IPS DF 6.9 (cell line): ENCODE measurements around the gene PDIA6.

ENCODE experiments used
- DNase-seq: peaks from one replicate; pipeline ENCODE4 v3.0.0-alpha.2; 2013; ENCODE audit warnings: low read depth, low spot score
- H3K27ac ChIP-seq: one replicate; pipeline ENCODE4 v1.5.1; 2013; ENCODE audit warnings: low read length, control low read depth
- H3K27me3 ChIP-seq: 2 replicates; pipeline ENCODE4 v1.6.1; 2013; ENCODE audit warnings: mild to moderate bottlenecking, low read length; ENCODE audit not compliant: control insufficient read depth, insufficient read depth
- H3K36me3 ChIP-seq: 2 replicates; pipeline ENCODE4 v1.6.1; 2013; ENCODE audit warnings: low read length; ENCODE audit not compliant: control insufficient read depth, insufficient read depth
- H3K4me1 ChIP-seq: 2 replicates; pipeline ENCODE4 v1.6.1; 2013; ENCODE audit warnings: low read length; ENCODE audit not compliant: control insufficient read depth, insufficient read depth
- H3K4me3 ChIP-seq: 2 replicates; pipeline ENCODE4 v1.5.1; 2013; ENCODE audit warnings: mild to moderate bottlenecking, low read length
- H3K9me3 ChIP-seq: 2 replicates; pipeline ENCODE4 v1.6.1; 2013; ENCODE audit warnings: low read length, inconsistent platforms; ENCODE audit not compliant: control insufficient read depth, insufficient read depth
- WGBS: extraction: QIAGEN DNeasy Blood & Tissue Kit; methylation state at CpG from one replicate; pipeline ENCODE4 v1.1.7; 2013; ENCODE audit warnings: mixed read lengths, missing lambda C conversion rate; ENCODE audit not compliant: insufficient read length, insufficient coverage; 5-methylcytosine and 5-hydroxymethylcytosine counted together

Gene PDIA6

GRCh38 chr2:10753156-10753555, 59.4 kb downstream of the PDIA6 start:
- no CpG with 5 or more reads among the region's 7 CpGs for WGBS
- Histone ChIP-seq H3K27me3 (no peaks in the 10 kb centered on the region), H3K36me3 (no peaks in the 10 kb centered on the region), H3K27ac (no peak overlapping the region), H3K4me3 (no peak overlapping the region), H3K4me1 (no peaks in the 10 kb centered on the region; the same call in 1 of the 2 replicates), H3K9me3 (no peaks in the 10 kb centered on the region)
- DNase-seq = no peak

GRCh38 chr2:10752236-10752635, 60.3 kb downstream of the PDIA6 start:
- no peaks in the 10 kb centered on the region for H3K9me3 ChIP-seq
- no peak overlapping the region for H3K27ac ChIP-seq
- H3K27me3 ChIP-seq = no peaks in the 10 kb centered on the region
- no peaks in the 10 kb centered on the region for H3K36me3 ChIP-seq
- no peaks in the 10 kb centered on the region; the same call in 1 of the 2 replicates for H3K4me1 ChIP-seq
- no peak for DNase-seq
- whole genome bisulfite sequencing = no CpG with 5 or more reads among the region's 5 CpGs
- no peak overlapping the region for H3K4me3 ChIP-seq

GRCh38 chr2:10750610-10751009, 62.0 kb downstream of the PDIA6 start:
- DNase-seq = no peak
- no peaks in the 10 kb centered on the region for H3K27me3 ChIP-seq
- WGBS = no CpG with 5 or more reads among the region's 6 CpGs

GRCh38 chr2:10742666-10743065, 69.9 kb downstream of the PDIA6 start:
- no CpG with 5 or more reads among the region's 11 CpGs for WGBS
- Histone ChIP-seq H3K27ac (no peak overlapping the region), H3K36me3 (no peaks in the 10 kb centered on the region), H3K4me3 (no peak overlapping the region), H3K9me3 (no peaks in the 10 kb centered on the region), H3K4me1 (no peaks in the 10 kb centered on the region), H3K27me3 (no peaks in the 10 kb centered on the region)
- no peak for DNase-seq

More at GRCh38 chr2:10750610-10751009, 62.0 kb downstream of the PDIA6 start:
- H3K27ac ChIP-seq = no peak overlapping the region
- H3K9me3 ChIP-seq = no peaks in the 10 kb centered on the region
- no peaks in the 10 kb centered on the region for H3K36me3 ChIP-seq
- H3K4me1 ChIP-seq = no peaks in the 10 kb centered on the region; the same call in 1 of the 2 replicates
- no peak overlapping the region for H3K4me3 ChIP-seq

DNA sequence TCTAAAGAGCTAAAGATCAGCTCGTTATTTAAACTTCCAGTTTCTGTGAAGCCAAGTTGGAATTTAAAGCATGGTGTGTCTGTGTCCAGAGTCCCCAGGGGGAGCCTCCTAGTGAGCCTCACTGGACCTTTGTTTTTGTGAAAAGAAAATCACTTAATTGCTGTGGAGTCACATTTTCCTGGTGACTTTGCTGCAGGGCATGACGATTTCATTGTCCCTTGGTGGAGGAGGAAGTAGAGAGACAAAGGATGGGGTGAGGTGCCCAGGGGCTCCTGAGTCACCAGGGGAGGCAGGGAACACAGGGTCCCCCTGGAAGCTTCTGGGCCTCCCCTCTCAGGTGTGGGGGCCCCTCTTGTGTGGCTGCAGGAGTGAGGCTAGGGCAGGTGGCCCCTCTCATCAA, 71.4 kb downstream of the PDIA6 start:
- Histone ChIP-seq H3K36me3 (no peaks in the 10 kb centered on the region), H3K4me1 (no peaks in the 10 kb centered on the region), H3K27me3 (no peaks in the 10 kb centered on the region), H3K9me3 (no peaks in the 10 kb centered on the region), H3K27ac (no peak overlapping the region), H3K4me3 (no peak overlapping the region)
- no CpG with 5 or more reads among the region's 2 CpGs for WGBS
- DNase-seq = no peak

- DNase-seq = no peak
- H3K9me3 ChIP-seq = no peaks in the 10 kb centered on the region
- no peak overlapping the region for H3K27ac ChIP-seq
- H3K27me3 ChIP-seq = no peaks in the 10 kb centered on the region
- H3K4me3 ChIP-seq = no peak overlapping the region
- H3K36me3 ChIP-seq = no peaks in the 10 kb centered on the region
- no peaks in the 10 kb centered on the region for H3K4me1 ChIP-seq
- WGBS = no CpG with 5 or more reads among the region's 3 CpGs
Observed at GRCh38 chr2:10740226-10740625, 72.4 kb downstream of the PDIA6 start.

- WGBS = no CpG with 5 or more reads among the region's 6 CpGs
Observed at GRCh38 chr2:10738192-10738591, 74.4 kb downstream of the PDIA6 start.

DNA sequence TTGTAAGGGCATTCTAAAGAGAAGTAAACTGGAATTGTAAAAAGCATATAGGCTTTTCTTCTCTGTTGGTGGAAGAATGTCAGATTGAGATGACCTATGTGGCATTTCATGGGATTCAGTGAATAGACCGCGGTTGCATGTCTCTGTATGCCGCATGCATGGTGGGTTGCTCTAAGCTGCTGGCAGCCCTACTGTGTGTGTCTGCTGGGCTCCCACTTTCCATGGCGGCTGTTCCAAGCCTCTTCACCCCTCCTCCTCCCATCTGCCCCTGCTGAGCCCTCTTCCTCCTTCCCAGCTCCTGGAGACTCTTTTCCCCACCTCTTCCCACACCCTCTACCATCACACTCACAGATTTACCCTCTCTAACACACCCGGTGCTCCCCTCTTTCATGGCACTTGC, 78.6 kb downstream of the PDIA6 start:
- Histone ChIP-seq H3K4me1 (no peaks in the 10 kb centered on the region), H3K4me3 (no peak overlapping the region), H3K9me3 (no peaks in the 10 kb centered on the region), H3K27me3 (no peaks in the 10 kb centered on the region), H3K36me3 (no peaks in the 10 kb centered on the region), H3K27ac (no peak overlapping the region)
- no peak for DNase-seq
- WGBS = no CpG with 5 or more reads among the region's 5 CpGs

More at GRCh38 chr2:10738192-10738591, 74.4 kb downstream of the PDIA6 start:
- H3K4me3 ChIP-seq = no peak overlapping the region
- H3K9me3 ChIP-seq = no peaks in the 10 kb centered on the region
- no peaks in the 10 kb centered on the region for H3K4me1 ChIP-seq
- DNase-seq = no peak
- H3K36me3 ChIP-seq = no peaks in the 10 kb centered on the region
- no peak overlapping the region for H3K27ac ChIP-seq
- no peaks in the 10 kb centered on the region for H3K27me3 ChIP-seq

GRCh38 chr2:10733566-10733925, 79.0 kb downstream of the PDIA6 start:
- no CpG with 5 or more reads among the region's 6 CpGs for WGBS
- no peaks in the 10 kb centered on the region for H3K27me3 ChIP-seq
- no peak overlapping the region for H3K4me3 ChIP-seq
- H3K36me3 ChIP-seq = no peaks in the 10 kb centered on the region
- H3K9me3 ChIP-seq = no peaks in the 10 kb centered on the region
- H3K4me1 ChIP-seq = no peaks in the 10 kb centered on the region
- no peak overlapping the region for H3K27ac ChIP-seq
- DNase-seq = no peak
